ENCODE data around the gene AP1G1. TPM values are rescaled to one million over a fixed set of nuclear protein-coding genes. Genes with fewer than 3 reads are reported as not detected.

AP1G1 gene
- total and polyA plus RNA-seq, 2 of the 8 experiments (the other 6 are each of a cell fraction or from before 2014, with no cell fraction given): 43.9 to 68.4 TPM

GRCh38 chr16:71830359-71830758 is 21.7 kb upstream of the AP1G1 start:
- Histone ChIP-seq H2BK20ac (ENCODE audit: low read length) (no peak overlapping the region), H2BK120ac (replicated peaks; ENCODE audit: low read depth, low read length) (no peak overlapping the region), H3K14ac (ENCODE audit: insufficient read length) (no peak overlapping the region), H3K9me3 (ENCODE audit: insufficient read depth in 2 of 2, low read depth in 1 of 2, low read length in 1 of 2) (no peaks in the 10 kb centered on the region), H3K18ac (ENCODE audit: extremely low read depth, low read length) (no peak overlapping the region), H4K20me1 (replicated peaks in 1 of 2; ENCODE audit: control insufficient read depth in 1 of 2, insufficient read depth in 2 of 2, low read length in 2 of 2) (no peaks in the 10 kb centered on the region), H3K4me3 (ENCODE audit: extremely low read depth in 1 of 4, insufficient read depth in 2 of 4, low read depth in 3 of 4, low read length in 4 of 4) (no peak overlapping the region), H3K23ac (ENCODE audit: insufficient read length) (no peak overlapping the region), H2BK15ac (ENCODE audit: low read length) (no peak overlapping the region), H4K8ac (ENCODE audit: extremely low read depth, insufficient read depth, low read length) (no peak overlapping the region), H2BK5ac (ENCODE audit: low read depth, low read length) (no peak overlapping the region), H3K9ac (replicated peaks in 1 of 4; ENCODE audit: extremely low read depth in 1 of 4, low read depth in 3 of 4, low read length in 3 of 4) (no peak overlapping the region), H3K4ac (replicated peaks; ENCODE audit: insufficient read length, low read depth, low read length) (no peak overlapping the region), H3K4me2 (ENCODE audit: insufficient read depth in 1 of 2, low read depth in 2 of 2, low read length in 2 of 2) (no peak overlapping the region), H3K27me3 (replicated peaks in 1 of 4; ENCODE audit: control insufficient read depth in 3 of 4, extremely low read depth in 1 of 4, insufficient read depth in 3 of 4, low read length in 3 of 4) (no peaks in the 10 kb centered on the region), H2BK12ac (ENCODE audit: low read depth, low read length) (no peak overlapping the region), H3K79me1 (ENCODE audit: low read depth, low read length) (no peaks in the 10 kb centered on the region), H2AK5ac (ENCODE audit: low read depth, low read length) (no peak overlapping the region), H3K23me2 (ENCODE audit: low read depth, low read length) (peaks cover 2% of the 10 kb centered on the region; the same call in 1 of the 2 replicates), H2AFZ (ENCODE audit: low read length) (no peak overlapping the region), H3K27ac (ENCODE audit: low read depth, low read length) (no peak overlapping the region), H3K4me1 (replicated peaks in 1 of 4; ENCODE audit: control insufficient read depth in 3 of 4, insufficient read depth in 4 of 4, low read length in 3 of 4) (no peaks in the 10 kb centered on the region), H3K56ac (replicated peaks; ENCODE audit: insufficient read length, low read depth, low read length) (no peak overlapping the region), H4K91ac (replicated peaks; ENCODE audit: insufficient read length, low read length) (no peak overlapping the region), H3K79me2 (ENCODE audit: control insufficient read depth in 1 of 2, insufficient read depth in 2 of 2, low read length in 2 of 2) (no peaks in the 10 kb centered on the region), H4K5ac (ENCODE audit: insufficient read length, low read depth, low read length) (no peak overlapping the region), H3K36me3 (ENCODE audit: control insufficient read depth in 2 of 4, insufficient read depth in 4 of 4, low read length in 3 of 4) (no peaks in the 10 kb centered on the region)
- ChIA-PET POLR2A (ENCODE audit: partially characterized antibody) (no interaction called here), CTCF (ENCODE audit: partially characterized antibody) (interaction anchor here (1.0 kb wide), 1 partner anchor 10 kb away, joined by 3 read pairs; no protein-coding TSS in a partner anchor)
- no peak for DNase-seq (ENCODE audit: low read depth in 1 of 2, low spot score in 2 of 2)
- no peak for FAIRE-seq
- WGBS, 2 experiments (ENCODE audit: extremely low coverage in 1 of 2, insufficient coverage in 1 of 2, insufficient read length in 1 of 2, insufficient replicate concordance in 2 of 2, low coverage in 1 of 2, low lambda C conversion rate in 2 of 2, missing lambda C conversion rate in 1 of 2): 100% methylated on average over 1 of the region's 2 CpGs; no CpG with 5 or more reads in 1 of the 2 experiments
- TF ChIP-seq KDM1A (IDR thresholded peaks at IDR 0.05; ENCODE audit: borderline replicate concordance, low read length) (no peak), SIX5 (IDR thresholded peaks at IDR 0.05; ENCODE audit: low read depth, low read length) (no peak), CBX8 (IDR thresholded peaks at IDR 0.05; ENCODE audit: borderline replicate concordance, low read depth, low read length) (no peak), BCL11A (IDR thresholded peaks at IDR 0.05; ENCODE audit: low read depth in 2 of 2, low read length in 2 of 2) (no peak)
- TF ChIP-seq, protein P1, sequence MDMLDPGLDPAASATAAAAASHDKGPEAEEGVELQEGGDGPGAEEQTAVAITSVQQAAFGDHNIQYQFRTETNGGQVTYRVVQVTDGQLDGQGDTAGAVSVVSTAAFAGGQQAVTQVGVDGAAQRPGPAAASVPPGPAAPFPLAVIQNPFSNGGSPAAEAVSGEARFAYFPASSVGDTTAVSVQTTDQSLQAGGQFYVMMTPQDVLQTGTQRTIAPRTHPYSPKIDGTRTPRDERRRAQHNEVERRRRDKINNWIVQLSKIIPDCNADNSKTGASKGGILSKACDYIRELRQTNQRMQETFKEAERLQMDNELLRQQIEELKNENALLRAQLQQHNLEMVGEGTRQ (IDR thresholded peaks at IDR 0.05; ENCODE audit: low read length): no peak
